Right lobe of liver (tissue), 4 donors: ENCODE measurements around the gene VKORC1L1.

Source experiments
- CTCF ChIP-seq, 4 donors: fragments of 200-600 bp in 3 of 4; fragments of 450-650 bp in 1 of 4; IDR thresholded peaks; one replicate each; pipeline versions ENCODE4 v1.5.1 to v1.8.0; 2016 to 2022; ENCODE audit warnings: antibody characterized with exemption in 4 of 4, mild to moderate bottlenecking in 2 of 4
- POLR2A ChIP-seq: fragments of 450-650 bp; IDR thresholded peaks from one replicate; pipeline ENCODE4 v1.6.1; 2017; ENCODE audit warnings: antibody characterized with exemption, mild to moderate bottlenecking
- donor health status: DM: no; HTN: no; CAD: no.
- donor health status: DM: no; HTN: no; CAD: no.
- donor health status: DM: no; HTN: yes; CAD: no.

GRCh38 chr7:65962033-65962432 is 89.2 kb downstream of the VKORC1L1 start:
- TF ChIP-seq CTCF (IDR thresholded peaks at IDR 0.05) (no peak), POLR2A (no peak)
